OCI-LY7 (cell line): ENCODE results near the gene WDR46. TPM values are rescaled to one million over a fixed set of nuclear protein-coding genes. Genes with fewer than 3 reads are reported as not detected.

Experiments used
- BruUV-seq: library from RNA; stranded (reverse); fragments of 400-500 nt; replicated peaks from 2 replicates; lab custom pipeline; 2021; lab: Mats Ljungman, UMichigan
- CTCF ChIA-PET: fragments of 300-600 bp; sonication (Branson Sonifier 250); formaldehyde crosslinking; loops from one replicate; lab custom pipeline; 2022; ENCODE audit warnings: antibody characterized with exemption; ENCODE audit not compliant: unreplicated experiment; lab: Charles Lee
- POLR2A ChIA-PET: fragments of 300-600 bp; sonication (Branson Sonifier 250); formaldehyde crosslinking; loops from one replicate; lab custom pipeline; 2022; ENCODE audit warnings: antibody characterized with exemption; lab: Charles Lee
- DNase-seq: peaks from one replicate; pipeline ENCODE4 v3.0.0-alpha.2; 2015; ENCODE audit warnings: low spot score
- H2AFZ ChIP-seq: fragments of 200-600 bp; sonication (generic), shearing (Covaris generic); 2 replicates; pipeline ENCODE4 v1.6.1; 2014; ENCODE audit warnings: mild to moderate bottlenecking, antibody characterized with exemption, low read length, moderate library complexity
- H3K27ac ChIP-seq: fragments of 200-600 bp; sonication (generic); 2 replicates; pipeline ENCODE4 v1.5.1; 2014; ENCODE audit warnings: mixed run types, low read depth, mild to moderate bottlenecking, moderate library complexity, low read length, inconsistent platforms; ENCODE audit not compliant: poor library complexity, severe bottlenecking
- H3K36me3 ChIP-seq: fragments of 200-600 bp; sonication (generic); 2 replicates; pipeline ENCODE4 v1.6.1; 2014; ENCODE audit warnings: mild to moderate bottlenecking, antibody characterized with exemption, low read length, moderate library complexity, mixed read lengths; ENCODE audit not compliant: insufficient read depth
- H3K4me1 ChIP-seq: fragments of 200-600 bp; sonication (generic); 2 replicates; pipeline ENCODE4 v1.5.1; 2014; ENCODE audit warnings: mild to moderate bottlenecking, low read length; ENCODE audit not compliant: insufficient read depth, poor library complexity, severe bottlenecking
- H3K4me2 ChIP-seq: fragments of 200-600 bp; sonication (generic); 2 replicates; pipeline ENCODE4 v1.6.1; 2014; ENCODE audit warnings: mild to moderate bottlenecking, low read length
- H3K4me3 ChIP-seq: fragments of 200-600 bp; sonication (generic); 2 replicates; pipeline ENCODE4 v1.5.1; 2014; ENCODE audit warnings: mild to moderate bottlenecking, low read depth, low read length; ENCODE audit not compliant: poor library complexity, severe bottlenecking
- H3K79me2 ChIP-seq: fragments of 200-600 bp; sonication (generic); 2 replicates; pipeline ENCODE4 v1.6.1; 2016; ENCODE audit warnings: low read depth, mild to moderate bottlenecking, low read length, moderate library complexity, mixed read lengths; ENCODE audit not compliant: insufficient read depth
- H3K9me2 ChIP-seq: fragments of 200-600 bp; sonication (generic); 2 replicates; pipeline ENCODE4 v1.6.1; 2016; ENCODE audit warnings: mild to moderate bottlenecking, low read length, mixed read lengths; ENCODE audit not compliant: insufficient read depth
- H3K9me3 ChIP-seq: fragments of 200-600 bp; sonication (generic); 2 replicates; pipeline ENCODE4 v1.6.1; 2014; ENCODE audit warnings: mild to moderate bottlenecking, mixed run types, low read length, mixed read lengths
- H4K20me1 ChIP-seq: fragments of 200-600 bp; sonication (generic); 2 replicates; pipeline ENCODE4 v1.6.1; 2014; ENCODE audit warnings: mild to moderate bottlenecking, antibody characterized with exemption, low read length, moderate library complexity, mixed read lengths; ENCODE audit not compliant: insufficient read depth
- EZH2phosphoT487 ChIP-seq: fragments of 200-600 bp; sonication (generic); IDR thresholded peaks from 2 replicates; pipeline ENCODE4 v1.6.1; 2018; ENCODE audit warnings: low read depth, borderline replicate concordance, mild to moderate bottlenecking, mixed run types, antibody characterized with exemption, low read length, moderate library complexity, mixed read lengths
- intact Hi-C: fragments of 100-400 bp; cut with micrococcal nuclease; formaldehyde crosslinking; loops from one replicate; pipeline ENCODE4 v1.10.0; 2022; ENCODE audit not compliant: unreplicated experiment
- total RNA-seq, 2 experiments: library from RNA; depleted of rRNA in 1 of 2; stranded (reverse); fragments of >200 nt in 1 of 2; shearing (Covaris generic) in 1 of 2; gene quantifications; 2 replicates each; pipeline ENCODE4 v1.2.3, GENCODE V29; 2014 to 2022
- TF ChIP-seq, protein P1 (sequence below): fragments of 200-600 bp; sonication (generic); conservative IDR thresholded peaks from 2 replicates; pipeline ENCODE4 v1.5.1; 2014; ENCODE audit warnings: mild to moderate bottlenecking, antibody characterized with exemption, low read length, moderate library complexity, mixed read lengths

The WDR46 gene
- total RNA-seq, 2 experiments from 2014 or later = 83.3 to 129 TPM

DNA sequence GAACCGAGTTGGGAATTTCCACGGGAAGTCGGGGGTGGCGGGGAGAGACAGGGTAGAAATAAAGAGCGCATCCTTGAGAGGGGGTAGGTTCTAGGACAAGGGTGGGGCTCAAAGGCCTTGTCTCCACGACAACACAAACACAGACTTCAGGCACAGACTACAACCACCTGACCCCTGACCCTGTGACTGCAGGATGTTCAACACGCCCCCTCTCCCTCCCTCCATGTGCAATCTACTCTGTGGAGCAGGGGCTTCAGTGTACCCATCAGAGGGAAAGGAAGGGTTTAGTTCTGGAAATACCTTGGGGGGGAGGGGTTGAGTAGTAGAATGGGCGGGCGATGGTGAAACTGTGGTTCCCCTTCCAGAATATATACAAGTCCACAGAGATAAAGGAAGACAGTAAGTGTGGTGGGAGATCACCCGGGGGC, 25.5 kb upstream of the WDR46 start:
- no TSS peak for BruUV-seq
- H3K9me2 ChIP-seq = no peaks in the 10 kb centered on the region

DNA sequence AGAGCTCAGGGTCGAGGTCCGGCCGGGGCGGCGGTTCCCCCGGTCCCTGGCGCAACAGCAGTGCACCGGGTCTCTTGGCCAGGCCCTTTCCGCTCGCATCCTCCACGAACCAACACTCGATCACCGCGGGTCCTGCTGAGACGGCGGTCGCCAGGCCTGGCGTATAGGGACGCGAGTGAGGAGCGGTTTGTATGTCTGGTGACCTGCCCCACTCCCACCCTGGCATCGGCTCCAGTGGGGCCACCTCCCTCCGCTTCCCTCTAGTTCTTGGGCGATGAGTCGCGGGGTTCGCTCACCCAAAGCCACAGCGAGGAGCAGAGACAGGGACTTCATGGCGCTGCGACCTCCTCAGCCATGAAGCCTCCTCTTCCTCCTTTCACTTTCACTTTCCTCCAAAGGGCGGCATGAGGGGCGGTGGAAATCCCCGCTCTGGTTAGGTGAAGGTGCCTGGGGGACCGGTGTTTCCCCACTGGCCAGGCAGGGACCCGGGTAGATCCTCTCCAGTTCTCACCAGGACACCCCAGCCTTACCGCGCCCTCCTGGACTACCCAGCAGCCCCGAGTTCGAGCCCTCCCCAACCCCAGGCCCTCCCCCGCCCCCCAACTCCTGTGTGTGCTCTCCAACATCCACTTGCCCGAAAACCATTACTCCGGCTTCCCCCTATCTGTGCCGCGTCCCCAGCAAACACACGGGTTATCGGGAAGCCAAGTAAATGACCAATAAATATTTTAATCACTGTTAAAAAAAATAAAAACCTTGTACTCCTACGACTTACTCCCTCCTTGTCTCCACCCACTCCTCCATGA, 24.9 kb upstream of the WDR46 start, which contains the start of gene TAPBP:
Gene TAPBP (minus strand): TSS at position 370 of the 806 bp plus-strand sequence. CDS start 37 bp downstream, at position 333.
- H3K9me3 ChIP-seq = no peaks in the 10 kb centered on the region

More for the DNA sequence above, 25.5 kb upstream of the WDR46 start:
- peaks cover 45% of the 10 kb centered on the region for H3K36me3 ChIP-seq
- H4K20me1 ChIP-seq = peaks cover 7% of the 10 kb centered on the region; the same call in 1 of the 2 replicates
- H3K4me2 ChIP-seq = peak overlapping the region; percentile 79
- peaks cover 50% of the 10 kb centered on the region for H3K79me2 ChIP-seq
- peak overlapping the region; percentile 94 for H3K27ac ChIP-seq
- H3K4me1 ChIP-seq = peaks cover 44% of the 10 kb centered on the region
- intact Hi-C loops = loop anchor here (1.0 to 5.0 kb wide), 3 partner anchors 15 to 98 kb away; partner anchors contain the start of gene PHF1
- H3K4me3 ChIP-seq = peak overlapping the region; percentile 84
- DNase-seq = peak; percentile 66
- POLR2A ChIA-PET = no interaction called here
- H3K9me3 ChIP-seq = no peaks in the 10 kb centered on the region
- no peak for TF ChIP-seq EZH2phosphoT487
- TF ChIP-seq, protein P1, sequence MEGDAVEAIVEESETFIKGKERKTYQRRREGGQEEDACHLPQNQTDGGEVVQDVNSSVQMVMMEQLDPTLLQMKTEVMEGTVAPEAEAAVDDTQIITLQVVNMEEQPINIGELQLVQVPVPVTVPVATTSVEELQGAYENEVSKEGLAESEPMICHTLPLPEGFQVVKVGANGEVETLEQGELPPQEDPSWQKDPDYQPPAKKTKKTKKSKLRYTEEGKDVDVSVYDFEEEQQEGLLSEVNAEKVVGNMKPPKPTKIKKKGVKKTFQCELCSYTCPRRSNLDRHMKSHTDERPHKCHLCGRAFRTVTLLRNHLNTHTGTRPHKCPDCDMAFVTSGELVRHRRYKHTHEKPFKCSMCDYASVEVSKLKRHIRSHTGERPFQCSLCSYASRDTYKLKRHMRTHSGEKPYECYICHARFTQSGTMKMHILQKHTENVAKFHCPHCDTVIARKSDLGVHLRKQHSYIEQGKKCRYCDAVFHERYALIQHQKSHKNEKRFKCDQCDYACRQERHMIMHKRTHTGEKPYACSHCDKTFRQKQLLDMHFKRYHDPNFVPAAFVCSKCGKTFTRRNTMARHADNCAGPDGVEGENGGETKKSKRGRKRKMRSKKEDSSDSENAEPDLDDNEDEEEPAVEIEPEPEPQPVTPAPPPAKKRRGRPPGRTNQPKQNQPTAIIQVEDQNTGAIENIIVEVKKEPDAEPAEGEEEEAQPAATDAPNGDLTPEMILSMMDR = no peak
- CTCF ChIA-PET = no interaction called here
- peak overlapping the region; percentile 27; the same call in 1 of the 2 replicates for H2AFZ ChIP-seq

More for the DNA sequence above, 24.9 kb upstream of the WDR46 start, which contains the start of gene TAPBP:
- Histone ChIP-seq H2AFZ (peak within 1 kb of the TSS; percentile 27; the same call in 1 of the 2 replicates), H3K79me2 (peaks cover 50% of the 10 kb centered on the region), H3K4me3 (peak within 1 kb of the TSS; percentile 84), H3K4me1 (peaks cover 38% of the 10 kb centered on the region), H3K9me2 (no peaks in the 10 kb centered on the region), H3K27ac (peak within 1 kb of the TSS; percentile 94), H3K4me2 (peak within 1 kb of the TSS; percentile 79), H3K36me3 (peaks cover 42% of the 10 kb centered on the region), H4K20me1 (peaks cover 7% of the 10 kb centered on the region; the same call in 1 of the 2 replicates)
- POLR2A ChIA-PET = interaction anchor here (0.6 to 2.0 kb wide), 4 partner anchors 11 to 78 kb away, joined by 3 to 11 read pairs (median 5); partner anchors contain the start of genes KIFC1, RPS18 and VPS52
- intact Hi-C loops = loop anchor here (1.0 to 5.0 kb wide), 3 partner anchors 15 to 98 kb away; partner anchors contain the start of gene PHF1
- CTCF ChIA-PET = no interaction called here
- TF ChIP-seq, protein P1 = no peak; the same call in 1 of the 2 replicates
- TF ChIP-seq EZH2phosphoT487 = no peak
- TSS peak; percentile 65 for BruUV-seq
- peak; percentile 84 for DNase-seq
